Gastroesophageal sphincter (tissue), 4 donors: ENCODE data around the gene LRBA. TPM values are rescaled to one million over a fixed set of nuclear protein-coding genes. Genes with fewer than 3 reads are reported as not detected.

Experiments used
- ATAC-seq: fragments of 150-250 bp; one replicate; pipeline ENCODE4 v1.9.1; 2016; ENCODE audit warnings: mild to moderate bottlenecking, moderate library complexity
- H3K27ac ChIP-seq, 4 donors: fragments of 200-600 bp; sonication (generic) in 3 of 4; 1 replicate in 3 of 4; 2 replicates in 1 of 4; pipeline ENCODE4 v1.5.1; 2016 to 2019
- H3K27me3 ChIP-seq: fragments of 200-600 bp; sonication (generic); one replicate; pipeline ENCODE4 v1.5.1; 2019
- H3K36me3 ChIP-seq, 2 donors: fragments of 200-600 bp; sonication (generic); one replicate each; pipeline ENCODE4 v1.5.1; 2019; ENCODE audit warnings: control low read depth in 1 of 2
- H3K4me1 ChIP-seq, 3 donors: fragments of 200-600 bp; sonication (generic); 1 replicate in 2 of 3; 2 replicates in 1 of 3; pipeline ENCODE4 v1.5.1; 2016 to 2019; ENCODE audit warnings: control low read depth in 2 of 3
- H3K4me3 ChIP-seq, 2 donors: fragments of 200-600 bp; sonication (generic); one replicate each; pipeline ENCODE4 v1.5.1; 2019; ENCODE audit warnings: mild to moderate bottlenecking in 1 of 2, moderate library complexity in 1 of 2
- H3K9me3 ChIP-seq, 3 donors: fragments of 200-600 bp; sonication (generic); one replicate each; pipeline ENCODE4 v1.5.1; 2017 to 2019; ENCODE audit warnings: control low read depth in 2 of 3
- EP300 ChIP-seq: sonication (generic); formaldehyde crosslinking; IDR thresholded peaks from one replicate; pipeline ENCODE4 v1.6.1; 2017; ENCODE audit warnings: antibody characterized with exemption, mild to moderate bottlenecking
- POLR2A ChIP-seq, 2 donors: fragments of 450-650 bp; IDR thresholded peaks; one replicate each; pipeline ENCODE4 v1.6.1; 2017; ENCODE audit warnings: antibody characterized with exemption in 2 of 2, mild to moderate bottlenecking in 2 of 2, moderate library complexity in 1 of 2
- POLR2AphosphoS5 ChIP-seq: sonication (generic); formaldehyde crosslinking; IDR thresholded peaks from one replicate; pipeline ENCODE4 v1.6.1; 2017; ENCODE audit warnings: antibody characterized with exemption
- WGBS, 2 donors: methylation state at CpG; one replicate each; pipeline ENCODE4 v1.1.5; 2018; ENCODE audit warnings: low coverage in 1 of 2; 5-methylcytosine and 5-hydroxymethylcytosine counted together
- total RNA-seq, 4 donors: library from RNA; depleted of rRNA; stranded (reverse); fragments of >200 nt; gene quantifications; one replicate each; pipeline ENCODE4 v1.1.0, GENCODE V29; 2016
- TF ChIP-seq, protein P1 (sequence below), 4 experiments: fragments of 200-600 bp in 2 of 4; fragments of 450-650 bp in 2 of 4; sonication (generic) in 1 of 4; IDR thresholded peaks; one replicate each; pipeline ENCODE4 v1.5.1; 2017 to 2019; ENCODE audit warnings: antibody characterized with exemption in 4 of 4, mild to moderate bottlenecking in 2 of 4, moderate library complexity in 2 of 4

The LRBA gene
- total RNA-seq, 4 donors from 2014 or later: 18.4 to 35.0 (median 23.2) TPM

GRCh38 chr4:150264595-150265161, 750.4 kb downstream of the LRBA start:
- no peak overlapping the region for H3K27ac ChIP-seq
- 80 to 92% methylated on average over 6 of the region's 6 CpGs for WGBS, 2 donors
- no peaks in the 10 kb centered on the region for H3K9me3 ChIP-seq
- TF ChIP-seq, protein P1, sequence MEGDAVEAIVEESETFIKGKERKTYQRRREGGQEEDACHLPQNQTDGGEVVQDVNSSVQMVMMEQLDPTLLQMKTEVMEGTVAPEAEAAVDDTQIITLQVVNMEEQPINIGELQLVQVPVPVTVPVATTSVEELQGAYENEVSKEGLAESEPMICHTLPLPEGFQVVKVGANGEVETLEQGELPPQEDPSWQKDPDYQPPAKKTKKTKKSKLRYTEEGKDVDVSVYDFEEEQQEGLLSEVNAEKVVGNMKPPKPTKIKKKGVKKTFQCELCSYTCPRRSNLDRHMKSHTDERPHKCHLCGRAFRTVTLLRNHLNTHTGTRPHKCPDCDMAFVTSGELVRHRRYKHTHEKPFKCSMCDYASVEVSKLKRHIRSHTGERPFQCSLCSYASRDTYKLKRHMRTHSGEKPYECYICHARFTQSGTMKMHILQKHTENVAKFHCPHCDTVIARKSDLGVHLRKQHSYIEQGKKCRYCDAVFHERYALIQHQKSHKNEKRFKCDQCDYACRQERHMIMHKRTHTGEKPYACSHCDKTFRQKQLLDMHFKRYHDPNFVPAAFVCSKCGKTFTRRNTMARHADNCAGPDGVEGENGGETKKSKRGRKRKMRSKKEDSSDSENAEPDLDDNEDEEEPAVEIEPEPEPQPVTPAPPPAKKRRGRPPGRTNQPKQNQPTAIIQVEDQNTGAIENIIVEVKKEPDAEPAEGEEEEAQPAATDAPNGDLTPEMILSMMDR (IDR thresholded peaks at IDR 0.05): no peak
- TF ChIP-seq POLR2AphosphoS5 (no peak), POLR2A (IDR thresholded peaks at IDR 0.05) (no peak), EP300 (no peak)
- H3K27me3 ChIP-seq: no peaks in the 10 kb centered on the region
- no peak for ATAC-seq
- peaks cover 0 to 36% of the 10 kb centered on the region in 2 donors for H3K36me3 ChIP-seq
- H3K4me3 ChIP-seq: no peak overlapping the region
- H3K4me1 ChIP-seq: no peaks in the 10 kb centered on the region

GRCh38 chr4:150262611-150263010, 752.5 kb downstream of the LRBA start:
- Histone ChIP-seq H3K27ac (no peak overlapping the region), H3K36me3 (peaks cover 0 to 40% of the 10 kb centered on the region in 2 donors), H3K27me3 (no peaks in the 10 kb centered on the region), H3K4me3 (no peak overlapping the region), H3K4me1 (no peaks in the 10 kb centered on the region), H3K9me3 (no peaks in the 10 kb centered on the region)
- ATAC-seq: no peak
- TF ChIP-seq POLR2A (IDR thresholded peaks at IDR 0.05): no peak
- no peak for TF ChIP-seq POLR2AphosphoS5
- TF ChIP-seq, protein P1 (IDR thresholded peaks at IDR 0.05): no peak
- TF ChIP-seq EP300: no peak
- 80% methylated on average over 1 of the region's 6 CpGs; no CpG with 5 or more reads in 1 of the 2 donors for WGBS, 2 donors

GRCh38 chr4:150261571-150261970, 753.5 kb downstream of the LRBA start:
- no peak overlapping the region for H3K27ac ChIP-seq
- no peaks in the 10 kb centered on the region for H3K4me1 ChIP-seq
- no peak for ATAC-seq
- no peak for TF ChIP-seq POLR2A (IDR thresholded peaks at IDR 0.05)
- TF ChIP-seq POLR2AphosphoS5: no peak
- TF ChIP-seq EP300: no peak
- TF ChIP-seq, protein P1 (IDR thresholded peaks at IDR 0.05): no peak
- H3K4me3 ChIP-seq: no peak overlapping the region
- H3K9me3 ChIP-seq: no peaks in the 10 kb centered on the region
- H3K36me3 ChIP-seq: peaks cover 0 to 50% of the 10 kb centered on the region in 2 donors
- H3K27me3 ChIP-seq: no peaks in the 10 kb centered on the region
- 80 to 100% methylated on average over 1 of the region's 2 CpGs for WGBS, 2 donors

- Histone ChIP-seq H3K4me3 (no peak overlapping the region), H3K4me1 (peaks cover 0 to 12% (median 0%) of the 10 kb centered on the region in 3 donors), H3K9me3 (no peaks in the 10 kb centered on the region), H3K27ac (no peak overlapping the region), H3K36me3 (peaks cover 0 to 51% of the 10 kb centered on the region in 2 donors), H3K27me3 (no peaks in the 10 kb centered on the region)
- peak; percentile 37 for ATAC-seq
- TF ChIP-seq POLR2AphosphoS5 (no peak), EP300 (no peak), POLR2A (IDR thresholded peaks at IDR 0.05) (no peak)
- TF ChIP-seq, protein P1 (IDR thresholded peaks at IDR 0.05): no peak
- 37 to 66% methylated on average over 5 to 7 of the region's 8 CpGs for WGBS, 2 donors
Measured at GRCh38 chr4:150259861-150260567, 755.1 kb downstream of the LRBA start.

DNA sequence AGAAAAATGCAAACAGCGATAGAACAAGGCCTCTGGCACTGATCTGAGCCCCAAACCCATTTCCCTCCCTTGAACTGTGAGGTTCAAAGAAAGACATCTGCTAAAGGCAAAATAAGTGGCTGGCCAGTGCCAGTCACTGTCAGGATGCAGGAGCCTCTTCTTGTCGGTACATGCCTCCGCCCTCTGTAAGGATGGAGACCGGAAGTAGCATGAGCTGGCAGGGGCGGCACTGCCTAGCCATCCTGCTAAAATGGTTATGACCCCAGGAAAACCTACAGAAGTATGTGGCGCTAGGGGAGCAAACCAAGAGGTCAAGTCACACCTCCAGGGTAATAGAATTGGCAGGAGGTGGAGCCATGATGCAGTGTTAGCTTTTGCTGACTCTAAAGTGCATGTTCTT, 756.5 kb downstream of the LRBA start:
- TF ChIP-seq POLR2AphosphoS5 (no peak), EP300 (no peak), POLR2A (IDR thresholded peaks at IDR 0.05) (no peak)
- TF ChIP-seq, protein P1 (IDR thresholded peaks at IDR 0.05): no peak
- no peak for ATAC-seq
- no peak overlapping the region for H3K27ac ChIP-seq
- H3K9me3 ChIP-seq: no peaks in the 10 kb centered on the region
- 89 to 100% methylated on average over 1 to 5 of the region's 6 CpGs for WGBS, 2 donors
- H3K4me3 ChIP-seq: no peak overlapping the region
- H3K36me3 ChIP-seq: peaks cover 0 to 61% of the 10 kb centered on the region in 2 donors
- H3K27me3 ChIP-seq: no peaks in the 10 kb centered on the region
- peaks cover 0 to 13% (median 0%) of the 10 kb centered on the region in 3 donors for H3K4me1 ChIP-seq
